Effector CD8-positive, alpha-beta T cell (primary cell): ENCODE results near the gene FBLN1.
"Not testable (repeated sequence)": the region's sequence is repeated elsewhere in the genome, so short reads cannot be mapped to it uniquely, and the experiment has no call there.

Experiments
- DNase-seq: peaks from one replicate; lab custom pipeline; 2025; lab: John Stamatoyannopoulos, UW

The FBLN1 gene

DNA sequence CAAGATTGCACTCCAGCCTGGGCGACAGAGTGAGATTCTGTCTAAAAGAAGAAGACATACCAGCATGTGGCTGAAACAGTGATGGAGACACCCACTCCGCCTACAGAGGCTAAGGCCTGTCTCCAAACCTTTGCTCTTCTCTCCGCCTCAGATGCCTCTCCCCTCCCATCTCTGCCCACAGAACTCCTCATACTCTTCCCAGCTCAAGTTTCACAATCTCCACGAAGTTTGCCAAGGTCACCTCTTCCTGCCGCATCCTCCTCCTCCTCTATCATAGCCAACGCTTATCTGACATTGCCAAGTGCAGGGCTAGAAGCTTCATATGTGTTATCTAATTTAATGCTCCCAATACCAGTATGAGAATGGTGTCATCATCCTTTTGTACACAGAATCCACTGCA lies 25.9 kb upstream of the FBLN1 start:
- DNase-seq, result no peak

DNA sequence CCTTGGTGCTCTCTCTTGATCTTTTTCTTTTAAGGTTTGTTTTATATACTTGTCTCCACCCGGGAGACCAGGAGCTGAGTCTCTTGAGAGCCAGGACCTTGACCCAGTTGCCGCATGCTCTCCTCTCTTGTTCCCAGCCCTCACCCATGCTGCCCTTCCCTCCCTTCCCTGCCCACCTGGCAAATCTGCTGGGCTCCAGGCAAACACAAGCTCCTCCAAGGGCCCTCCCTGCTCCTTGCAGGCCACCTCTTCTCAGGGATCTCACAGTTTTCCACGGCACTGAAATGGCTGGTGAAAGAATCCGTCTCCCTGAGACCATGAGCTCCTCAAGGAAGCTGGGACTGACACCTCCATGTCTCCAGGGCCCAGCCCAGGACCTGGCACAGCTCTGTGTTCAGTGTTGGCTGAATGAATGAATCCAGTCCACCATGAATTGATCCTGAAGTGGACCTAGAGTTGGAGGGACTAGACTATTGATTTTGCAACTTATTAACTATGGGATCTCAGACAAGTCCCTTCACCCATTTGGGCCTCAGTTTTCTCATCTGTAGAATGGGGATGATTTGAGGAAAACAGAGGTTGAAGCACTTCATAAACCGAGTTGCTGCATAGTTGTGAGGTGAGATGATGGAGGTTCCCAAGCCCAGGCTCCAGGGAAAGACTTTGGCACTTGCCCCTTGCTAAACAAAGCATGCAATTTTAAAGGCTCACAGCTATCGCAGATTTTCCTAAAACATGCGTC lies 25.1 kb upstream of the FBLN1 start:
- no peak for DNase-seq

DNA sequence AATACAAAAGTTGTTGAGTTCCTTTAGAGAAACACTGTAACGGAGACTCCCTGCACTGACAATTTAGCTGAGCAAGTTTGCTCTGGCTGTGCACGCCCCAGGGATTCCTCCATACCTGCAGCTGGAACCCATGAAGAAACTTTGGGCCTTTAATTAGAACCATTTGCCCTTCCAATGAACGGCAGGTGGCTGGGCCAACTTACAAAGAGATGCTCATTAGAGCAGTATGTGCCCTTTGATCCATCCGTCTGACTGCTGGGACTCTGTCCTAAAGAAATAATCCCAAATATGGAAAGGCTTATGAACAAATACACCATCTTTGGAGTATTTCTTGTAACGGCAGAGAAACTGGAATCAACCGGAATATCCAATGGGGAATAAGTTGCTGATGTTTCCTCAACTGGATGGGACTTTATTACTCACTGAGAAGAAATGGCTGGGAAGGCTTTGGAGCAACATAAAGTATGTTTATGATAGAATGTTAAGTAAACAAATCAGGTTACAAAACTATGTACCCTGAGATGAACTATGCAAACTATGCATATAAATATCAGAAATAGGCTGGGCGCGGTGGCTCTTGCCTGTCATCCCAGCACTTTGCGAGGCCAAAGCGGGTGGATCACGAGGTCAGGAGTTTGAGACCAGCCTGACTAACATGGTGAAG lies 24.4 kb upstream of the FBLN1 start:
- no peak for DNase-seq

DNA sequence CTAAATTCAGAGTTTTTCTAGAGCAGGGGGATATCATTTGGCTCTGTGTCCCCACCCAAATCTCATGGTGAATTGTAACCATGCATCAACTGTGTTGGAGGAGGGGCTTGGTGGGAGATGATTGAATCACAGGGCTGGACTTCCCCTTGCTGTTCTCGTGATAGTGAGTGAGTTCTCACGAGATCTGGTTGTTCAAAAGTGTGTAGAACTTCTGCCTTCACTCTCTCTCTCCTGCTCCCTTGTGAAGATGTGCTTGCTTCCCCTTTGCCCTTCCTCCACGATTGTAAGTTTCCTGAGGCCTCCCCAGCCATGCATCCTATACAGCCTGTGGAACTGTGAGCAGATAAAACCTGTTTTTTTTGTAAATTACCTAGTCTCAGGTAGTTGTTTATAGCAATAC lies 22.0 kb upstream of the FBLN1 start:
- DNase-seq, result no peak

DNA sequence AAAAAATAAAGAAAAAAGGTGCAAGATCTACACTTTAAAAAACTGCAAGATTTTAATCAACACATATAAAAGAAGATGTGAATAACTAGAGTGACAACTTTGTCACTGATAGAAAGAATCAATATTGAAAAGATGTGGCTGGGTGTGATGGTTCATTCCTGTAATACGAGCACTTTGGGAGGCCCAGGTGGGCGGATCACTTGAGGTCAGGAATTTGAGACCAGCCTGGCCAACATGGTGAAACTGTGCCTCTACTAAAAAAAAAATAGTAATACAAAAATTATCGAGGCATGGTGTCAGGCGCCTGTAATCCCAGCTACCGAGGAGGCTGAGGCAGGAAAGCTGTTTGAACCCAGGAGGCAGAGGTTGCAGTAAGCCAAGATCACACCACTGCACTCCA lies 21.0 kb upstream of the FBLN1 start:
- DNase-seq, result no peak

DNA sequence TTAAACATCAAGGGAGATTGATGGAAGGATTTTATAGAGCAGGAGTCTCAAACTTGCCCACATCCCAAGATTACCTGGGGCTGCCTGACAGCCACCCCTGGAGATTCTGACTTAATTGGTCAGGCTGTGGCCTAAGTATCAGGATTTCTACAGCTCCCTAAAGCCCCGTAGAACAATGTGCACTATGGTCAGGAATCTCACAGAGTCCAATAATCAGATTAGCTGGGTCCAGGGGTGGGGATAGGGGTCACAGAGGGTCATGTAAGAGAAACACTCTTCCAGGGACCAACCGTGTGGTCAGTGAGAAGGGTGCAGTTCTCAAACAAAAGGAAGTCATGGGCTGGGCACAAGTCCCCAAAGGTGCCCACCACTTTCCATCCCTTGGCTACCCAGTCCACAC lies 20.5 kb upstream of the FBLN1 start:
- no peak for DNase-seq

DNA sequence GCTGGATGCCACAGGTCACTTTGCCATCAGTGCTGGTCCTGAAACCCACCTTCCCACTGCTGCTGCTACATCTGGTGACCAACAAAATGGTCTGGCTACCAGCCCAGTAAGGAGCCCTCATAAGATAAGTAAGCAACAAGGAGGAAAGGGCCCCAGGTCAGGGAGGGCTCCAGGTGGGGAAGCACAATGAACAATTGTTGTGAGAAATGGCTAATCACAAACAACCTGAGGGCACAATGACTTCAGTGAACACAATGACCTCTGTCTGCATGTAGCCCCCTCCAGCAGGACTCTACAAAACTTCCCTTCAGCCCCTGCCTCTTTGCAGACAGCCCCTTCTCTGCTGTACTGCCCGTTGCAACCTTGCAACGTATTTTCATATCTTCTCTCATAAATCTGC lies 19.4 kb upstream of the FBLN1 start:
- no peak for DNase-seq

DNA sequence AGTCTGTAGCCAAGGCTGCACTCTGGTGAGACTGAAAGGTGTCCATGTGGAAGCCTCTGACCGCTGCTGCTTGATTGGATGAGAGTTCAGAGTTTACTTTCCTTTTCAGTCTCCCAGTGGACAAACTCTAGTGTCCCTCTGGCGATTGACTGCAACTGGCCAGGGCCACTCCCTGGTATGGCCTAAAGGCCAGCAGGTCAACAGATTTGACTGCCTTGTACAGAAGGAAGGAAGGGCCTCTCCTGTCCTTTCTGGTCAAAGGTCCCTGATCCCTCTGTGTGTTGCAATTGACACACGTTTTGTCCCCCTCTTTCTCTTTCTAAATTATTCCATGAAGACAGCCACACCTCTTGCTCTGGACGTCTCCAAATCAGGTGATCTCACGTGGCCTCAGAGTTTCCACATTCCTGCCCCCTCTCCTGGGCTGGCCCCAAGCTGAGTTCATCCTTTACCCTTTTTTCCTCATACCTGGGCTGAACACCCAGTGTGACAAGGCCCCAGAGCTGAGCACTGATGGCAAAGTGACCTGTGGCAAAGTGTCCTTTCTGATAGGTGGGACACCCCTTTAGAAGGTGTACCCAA lies 18.7 kb upstream of the FBLN1 start:
- DNase-seq, result no peak

DNA sequence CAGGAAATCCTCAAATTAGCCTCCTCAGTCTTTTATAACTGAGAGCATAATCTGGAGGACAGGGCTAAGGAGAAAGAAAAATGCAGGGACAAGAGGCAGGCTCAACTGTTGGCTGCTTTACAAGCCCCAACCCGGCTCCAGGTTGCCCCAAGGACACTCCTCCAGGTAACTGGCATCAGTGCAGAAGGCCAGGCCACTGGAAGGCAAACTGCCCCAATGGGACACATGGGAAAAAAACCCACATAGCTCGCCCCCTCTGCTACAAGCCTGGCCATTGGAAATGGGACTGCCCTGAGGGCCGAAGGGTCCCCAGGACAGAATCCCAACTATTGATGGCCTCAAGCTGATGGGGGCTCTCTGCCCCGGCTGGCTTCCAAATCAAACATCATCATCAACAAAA lies 17.9 kb upstream of the FBLN1 start:
- no peak for DNase-seq

DNA sequence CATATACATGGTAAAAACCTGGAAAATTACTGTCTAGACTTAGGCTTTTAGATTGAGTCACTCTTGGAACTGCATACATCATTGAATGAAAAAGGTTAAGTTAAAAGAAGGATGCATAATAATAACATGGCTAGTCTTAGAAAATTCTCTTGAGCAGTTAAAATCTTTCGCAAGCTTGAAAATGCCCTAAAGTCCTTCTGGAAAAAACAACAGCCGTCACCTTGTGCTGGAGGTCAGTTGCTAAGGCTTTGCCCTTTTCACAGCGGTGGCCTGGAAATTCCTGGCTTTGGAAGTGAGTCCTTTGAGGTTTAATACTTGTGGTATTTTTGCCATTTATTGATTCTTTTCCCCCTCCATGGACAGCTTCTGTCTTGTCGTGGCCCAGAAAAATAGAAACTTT lies 17.4 kb upstream of the FBLN1 start:
- DNase-seq, result no peak

DNA sequence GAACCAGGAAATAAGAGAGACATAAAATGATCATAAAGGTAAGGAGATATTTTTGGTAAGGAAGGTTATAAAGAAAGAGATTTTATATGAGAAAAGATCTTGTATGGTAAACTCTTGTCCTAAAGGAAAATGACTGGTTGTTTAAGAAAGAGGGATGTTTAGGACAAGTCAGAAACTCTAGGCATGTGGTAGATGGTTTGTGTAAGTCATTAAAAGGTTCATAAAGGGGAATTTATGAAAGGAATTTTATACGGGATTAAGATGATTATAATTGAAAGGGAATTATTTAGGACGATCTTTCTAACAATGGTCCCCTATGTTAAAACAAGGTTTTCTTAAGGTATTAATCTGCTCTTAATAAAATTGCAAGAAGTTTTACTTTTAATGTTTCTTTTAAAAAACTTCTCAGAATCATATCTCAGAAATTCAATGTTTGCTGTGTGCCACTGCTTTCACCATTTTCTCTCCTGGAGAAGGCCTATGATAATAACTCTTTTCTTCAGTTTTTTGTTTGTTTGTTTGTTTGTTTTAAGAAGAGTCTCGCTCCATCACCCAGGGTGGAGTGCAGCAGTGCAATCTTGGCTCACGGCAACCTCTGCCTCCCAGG lies 13.8 kb upstream of the FBLN1 start:
- DNase-seq, result no peak

DNA sequence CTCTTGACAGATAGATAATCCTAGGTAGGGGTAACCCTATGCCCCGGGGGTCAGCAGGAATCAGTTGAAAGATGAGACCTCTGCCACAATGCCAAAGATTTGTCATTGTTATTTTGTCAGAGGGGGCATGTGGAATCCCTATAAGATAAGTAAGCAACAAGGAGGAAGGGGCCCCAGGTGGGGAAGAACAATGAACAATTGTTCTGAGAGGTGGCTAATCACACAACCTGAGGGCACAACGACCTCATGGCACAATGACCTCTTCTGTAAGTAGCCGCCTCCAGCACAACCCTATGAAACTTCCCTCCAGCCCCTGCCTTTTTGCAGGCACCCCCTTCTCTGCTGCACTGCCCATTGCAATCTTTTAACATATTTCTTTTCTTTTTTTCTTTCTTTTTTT lies 11.8 kb upstream of the FBLN1 start:
- no peak for DNase-seq

DNA sequence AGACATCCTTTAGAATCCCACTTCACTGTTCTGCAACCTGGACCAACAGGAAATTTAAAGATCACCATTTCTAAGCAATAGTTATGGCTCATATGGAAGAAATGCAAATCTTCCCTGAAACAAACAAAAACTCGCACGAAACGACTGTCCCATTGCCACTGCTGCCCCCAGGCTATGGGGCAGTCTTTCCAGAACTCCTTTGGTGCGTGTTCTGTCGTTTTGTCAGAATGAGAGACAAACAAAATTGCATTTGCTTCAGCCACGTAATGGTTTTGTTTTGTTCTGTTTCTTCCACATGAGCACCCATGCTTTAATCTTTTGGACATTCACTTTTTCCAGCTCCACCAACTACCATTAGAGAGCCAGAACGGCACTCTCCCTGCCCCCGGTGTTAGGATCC lies 10.8 kb upstream of the FBLN1 start:
- DNase-seq, result no peak

DNA sequence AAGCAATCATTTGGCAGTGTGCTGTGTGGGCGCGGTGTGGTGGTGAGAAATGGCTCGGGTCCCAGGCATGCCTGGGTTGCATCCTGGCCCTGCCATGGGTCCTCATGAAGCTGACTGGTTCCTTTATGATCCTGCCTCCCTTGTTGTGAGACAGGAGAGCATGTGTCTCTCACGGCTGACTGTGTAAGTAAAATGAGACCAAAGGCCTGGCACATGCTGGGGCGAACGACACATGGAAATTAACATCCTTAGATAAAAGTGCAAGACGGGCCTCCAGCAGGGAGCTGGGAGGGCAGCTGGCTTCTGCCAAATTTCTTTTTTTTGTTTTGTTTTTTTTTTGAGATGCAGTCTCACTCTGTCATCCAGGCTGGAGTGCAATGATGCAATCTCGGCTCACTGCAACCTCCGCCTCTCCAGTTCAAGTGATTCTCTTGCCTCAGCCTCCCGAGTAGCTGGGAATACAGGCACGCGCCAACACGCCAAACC lies 9.4 kb upstream of the FBLN1 start:
- DNase-seq, result no peak

DNA sequence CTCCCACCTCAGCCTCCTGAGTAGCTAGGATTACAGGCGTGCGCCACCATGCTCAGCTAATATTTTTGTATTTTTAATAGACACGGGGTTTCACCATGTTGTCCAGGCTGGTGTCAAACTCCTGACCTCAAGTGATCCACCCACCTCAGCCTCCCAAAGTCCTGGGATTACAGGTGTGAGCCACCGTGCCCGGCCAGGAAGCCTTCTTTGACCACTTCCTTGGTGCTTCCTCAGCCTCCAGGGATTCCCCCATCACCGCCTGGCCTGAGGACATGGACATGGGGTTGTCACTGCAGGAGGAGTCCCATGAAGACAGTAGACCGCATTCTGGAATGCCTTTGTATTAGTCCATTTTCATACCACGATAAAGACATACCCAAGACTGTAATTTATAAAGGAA lies 8.4 kb upstream of the FBLN1 start:
- not testable (repeated sequence) for DNase-seq

DNA sequence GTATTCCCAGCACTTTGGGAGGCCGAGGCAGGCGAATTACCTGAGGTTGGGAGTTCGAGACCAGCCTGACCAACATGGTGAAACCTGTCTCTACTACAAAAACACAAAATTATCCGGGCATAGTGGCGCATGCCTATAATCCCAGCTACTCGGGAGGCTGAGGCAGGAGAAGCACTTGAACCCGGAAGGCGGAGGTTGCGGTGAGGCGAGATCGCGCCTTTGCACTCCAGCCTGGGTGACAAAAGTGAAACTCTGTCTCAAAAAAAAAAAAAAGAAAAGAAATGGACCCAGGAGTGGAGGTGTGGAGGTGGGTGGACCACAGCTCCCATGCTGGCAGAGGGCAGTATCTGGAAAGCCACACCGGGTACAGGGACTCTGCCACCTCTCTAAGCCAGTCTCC lies 7.1 kb upstream of the FBLN1 start:
- DNase-seq, result not testable (repeated sequence)

DNA sequence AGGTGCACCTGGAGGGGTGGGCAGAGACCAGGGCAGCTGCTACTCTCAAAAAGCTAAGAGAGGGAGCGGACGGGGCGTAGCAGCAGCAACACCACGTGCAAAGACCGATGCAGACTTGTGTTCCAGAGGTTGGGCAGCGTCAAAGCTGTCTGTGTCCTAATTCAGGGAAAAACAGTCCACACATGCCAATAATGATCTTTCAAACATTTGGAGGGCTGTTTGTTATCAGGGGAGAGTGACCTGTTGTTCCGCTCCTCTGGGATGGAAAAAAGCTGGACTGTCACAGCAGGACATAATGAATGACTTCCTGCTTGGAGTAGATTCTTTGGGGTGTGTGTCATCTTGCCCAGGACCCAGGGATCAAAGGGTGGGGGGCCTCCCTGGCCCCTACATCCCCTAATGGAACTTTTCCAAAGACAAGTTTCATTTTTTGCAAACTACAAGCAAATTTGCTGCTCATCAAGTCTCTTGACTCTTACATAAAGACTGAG lies 6.2 kb upstream of the FBLN1 start:
- DNase-seq, result no peak

DNA sequence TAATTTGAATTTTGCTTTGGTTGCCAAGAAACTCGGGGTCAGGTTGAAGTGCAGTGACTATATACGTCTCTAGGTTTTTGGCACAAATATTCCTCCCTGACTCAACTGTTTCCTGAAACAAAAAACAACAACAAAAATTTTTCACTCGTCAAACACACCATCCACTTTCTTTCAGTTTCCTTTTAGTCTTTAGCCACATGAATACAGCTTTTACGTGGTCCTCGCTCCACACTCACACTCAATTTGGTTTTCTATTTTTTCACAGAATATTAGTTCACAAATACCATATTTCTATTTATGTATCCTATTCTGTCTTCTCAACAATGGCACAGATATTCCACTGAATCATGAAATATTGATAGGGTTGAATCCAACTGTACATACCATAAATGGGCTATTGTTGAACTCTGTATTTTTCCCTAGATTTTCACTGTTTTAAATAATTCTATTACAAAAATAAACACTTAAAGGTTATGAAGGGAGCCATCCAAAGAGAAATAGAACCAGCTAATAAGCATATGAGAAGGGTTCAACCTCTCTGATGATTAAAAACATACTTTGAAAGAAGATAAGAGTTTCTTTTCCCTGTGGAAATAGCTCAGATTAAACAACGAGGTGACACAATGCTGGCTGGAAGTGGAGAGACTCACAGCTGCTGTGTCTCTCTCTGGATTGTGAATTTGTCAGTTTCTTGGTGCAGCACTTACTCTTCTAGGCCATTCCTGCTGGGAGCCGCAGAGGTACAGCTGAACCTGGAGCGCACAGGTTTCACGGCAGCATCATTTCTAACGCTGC lies 5.1 kb upstream of the FBLN1 start:
- no peak for DNase-seq

DNA sequence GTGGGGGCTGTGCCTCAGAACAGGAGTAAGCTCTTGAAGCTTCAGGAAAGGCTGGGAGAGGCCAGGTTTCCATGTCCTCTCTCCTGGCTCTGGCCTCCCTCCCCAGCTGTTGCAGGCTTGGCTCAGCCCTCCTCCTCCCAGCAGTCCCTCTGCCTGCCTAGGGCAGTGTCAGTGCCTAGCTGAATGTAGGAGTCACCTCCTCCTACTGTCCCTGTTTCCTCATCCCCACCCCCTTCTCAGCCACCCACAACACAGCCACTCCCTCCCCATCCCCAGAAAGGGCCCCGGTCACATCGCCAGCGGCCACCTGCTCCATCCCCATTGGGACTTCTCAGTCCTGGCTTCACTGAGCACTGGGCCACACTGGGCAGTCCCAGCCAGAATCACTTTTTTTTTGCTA lies 2.9 kb upstream of the FBLN1 start:
- DNase-seq, result no peak

DNA sequence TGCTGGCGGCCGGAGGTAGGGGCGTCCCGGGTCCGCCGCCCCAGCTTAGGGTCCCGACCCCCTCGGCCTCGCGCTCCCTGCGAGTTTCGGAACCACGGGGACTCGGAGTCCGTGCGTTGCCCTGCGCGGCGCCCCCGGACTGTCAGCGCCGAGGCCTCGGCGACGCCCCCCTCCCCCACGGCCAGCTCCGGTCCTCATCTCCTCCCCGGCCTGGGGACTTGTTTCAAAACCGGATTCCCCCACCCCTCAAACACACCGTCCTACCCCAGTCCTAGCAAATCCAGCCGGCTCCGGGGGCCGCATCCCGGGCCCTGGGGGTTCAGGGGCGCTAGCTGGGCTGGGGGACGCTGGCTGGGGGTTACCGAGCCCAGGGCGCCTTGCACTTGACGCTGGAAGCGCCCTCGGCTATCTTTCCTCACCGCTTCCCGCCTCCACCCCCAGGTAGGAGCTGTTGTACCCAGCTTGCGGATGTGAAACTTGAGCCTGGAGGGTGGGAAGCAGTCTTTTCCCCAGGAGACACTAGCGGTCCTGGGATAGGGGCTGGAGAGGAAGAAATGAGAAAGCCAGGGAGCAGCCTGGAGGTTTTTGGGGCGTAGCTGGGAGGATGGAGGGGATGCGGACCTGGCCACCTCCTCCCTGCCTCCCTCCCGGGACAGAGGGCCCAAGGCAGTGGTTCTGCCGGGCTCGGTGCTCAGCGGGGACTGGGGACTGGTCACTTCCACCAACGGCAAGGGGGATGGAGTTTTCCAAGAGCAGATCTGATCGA lies 550 bp downstream of the FBLN1 start:
- DNase-seq, result no peak

DNA sequence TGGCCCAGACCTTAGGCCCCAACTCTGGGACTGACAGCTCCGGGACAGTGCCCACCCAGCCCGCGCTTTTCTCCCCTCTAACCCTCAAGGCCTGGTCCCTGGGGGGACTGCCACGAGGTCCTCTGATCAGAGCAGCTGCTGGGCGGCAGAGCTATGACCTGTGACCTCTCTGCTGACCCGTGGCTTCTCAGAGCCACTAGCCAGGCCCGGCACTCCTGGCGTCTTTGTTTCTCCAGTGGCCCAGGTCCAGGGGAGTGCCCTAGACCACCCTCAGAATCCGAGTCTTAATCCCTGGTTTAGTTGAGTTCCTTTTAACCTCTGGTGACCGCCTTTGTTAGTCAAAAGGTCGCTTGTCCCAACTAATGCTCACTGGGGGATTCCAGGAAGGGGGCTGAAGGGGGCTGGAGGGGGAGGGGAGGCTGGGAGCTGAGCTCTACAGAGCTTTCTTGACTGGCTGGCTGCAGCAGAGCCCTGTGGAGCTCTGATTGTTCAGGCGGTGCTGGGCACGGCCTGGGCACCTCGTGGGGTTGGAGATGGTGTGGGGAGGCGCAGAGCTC lies 1.2 kb downstream of the FBLN1 start:
- DNase-seq, result no peak
